ENCODE measurements around the gene NR0B2. TPM values are rescaled to one million over a fixed set of nuclear protein-coding genes. Genes with fewer than 3 reads are reported as not detected.

Gene NR0B2
- total RNA-seq, 1 experiment from 2014 or later = not detected

- BruUV-seq (replicated peaks) = no TSS peak
- 0 out of 2 replicates have a peak, but pooled peaks cover 11% of the 10 kb centered on the region for H3K79me2 ChIP-seq (ENCODE audit: low read depth)
- no peaks in the 10 kb centered on the region for H3K27me3 ChIP-seq (ENCODE audit: insufficient read depth, low read depth)
- H4K20me1 ChIP-seq (ENCODE audit: insufficient read depth) = no peaks in the 10 kb centered on the region; the same call in 1 of the 2 replicates
- H3F3A ChIP-seq (ENCODE audit: insufficient read depth, low read depth) = no peaks in the 10 kb centered on the region; the same call in 1 of the 2 replicates
- no peak overlapping the region for H3K27ac ChIP-seq
- no peak for DNase-seq
- no peak overlapping the region for H3K4me2 ChIP-seq
- ChIA-PET POLR2A (ENCODE audit: unreplicated experiment) (no interaction called here), CTCF (no interaction called here)
- H3K9me3 ChIP-seq (ENCODE audit: insufficient read depth, low read depth) = no peaks in the 10 kb centered on the region
- 0 out of 2 replicates have a peak, but pooled peaks cover 9% of the 10 kb centered on the region for H3K36me3 ChIP-seq (ENCODE audit: low read depth)
- no peak overlapping the region for H2AFZ ChIP-seq
- H3K9me2 ChIP-seq (ENCODE audit: insufficient read depth) = no peaks in the 10 kb centered on the region
- no peak overlapping the region for H3K4me3 ChIP-seq
- H3K4me1 ChIP-seq (replicated peaks; ENCODE audit: insufficient read depth) = no peaks in the 10 kb centered on the region
- intact Hi-C loops (cut with micrococcal nuclease; ENCODE audit: unreplicated experiment) = no loop called here
- no peak for TF ChIP-seq EZH2 (IDR thresholded peaks at IDR 0.05; ENCODE audit: low read depth)
These were observed 18.8 kb upstream of the NR0B2 start for GRCh38 chr1:26932531-26932930.

- no TSS peak for BruUV-seq (replicated peaks)
- no peak overlapping the region for H2AFZ ChIP-seq
- H3K27me3 ChIP-seq (ENCODE audit: insufficient read depth, low read depth) = no peaks in the 10 kb centered on the region
- intact Hi-C loops (cut with micrococcal nuclease; ENCODE audit: unreplicated experiment) = no loop called here
- peaks cover 19% of the 10 kb centered on the region; the same call in 1 of the 2 replicates for H3K36me3 ChIP-seq (ENCODE audit: low read depth)
- H3K4me3 ChIP-seq = no peak overlapping the region
- H3K4me2 ChIP-seq = peak overlapping the region; percentile 82; the same call in 1 of the 2 replicates
- CTCF ChIA-PET = interaction anchor here (0.6 kb wide), 1 partner anchor 109 kb away, joined by 3 read pairs; no protein-coding TSS in a partner anchor
- peaks cover 20% of the 10 kb centered on the region for H4K20me1 ChIP-seq (ENCODE audit: insufficient read depth)
- H3K4me1 ChIP-seq (replicated peaks; ENCODE audit: insufficient read depth) = peaks cover 12% of the 10 kb centered on the region
- no peak overlapping the region for H3K27ac ChIP-seq
- peaks cover 44% of the 10 kb centered on the region for H3K79me2 ChIP-seq (ENCODE audit: low read depth)
- H3K9me3 ChIP-seq (ENCODE audit: insufficient read depth, low read depth) = no peaks in the 10 kb centered on the region
- H3F3A ChIP-seq (ENCODE audit: insufficient read depth, low read depth) = no peaks in the 10 kb centered on the region
- POLR2A ChIA-PET (ENCODE audit: unreplicated experiment) = no interaction called here
- DNase-seq = no peak
- TF ChIP-seq EZH2 (IDR thresholded peaks at IDR 0.05; ENCODE audit: low read depth) (no peak), CTCF (conservative IDR thresholded peaks at IDR 0.05) (no peak)
- H3K9me2 ChIP-seq (ENCODE audit: insufficient read depth) = no peaks in the 10 kb centered on the region
These were observed 9.9 kb upstream of the NR0B2 start for GRCh38 chr1:26923711-26924110.

- peaks cover 14% of the 10 kb centered on the region; the same call in 1 of the 2 replicates for H3K36me3 ChIP-seq (ENCODE audit: low read depth)
- no peaks in the 10 kb centered on the region for H3K9me3 ChIP-seq (ENCODE audit: insufficient read depth, low read depth)
- H3K9me2 ChIP-seq (ENCODE audit: insufficient read depth) = no peaks in the 10 kb centered on the region
- H3K4me2 ChIP-seq = peak overlapping the region; percentile 82
- peaks cover 12% of the 10 kb centered on the region for H3K4me1 ChIP-seq (replicated peaks; ENCODE audit: insufficient read depth)
- H3K27ac ChIP-seq = no peak overlapping the region
- H4K20me1 ChIP-seq (ENCODE audit: insufficient read depth) = peaks cover 20% of the 10 kb centered on the region
- POLR2A ChIA-PET (ENCODE audit: unreplicated experiment) = no interaction called here
- H2AFZ ChIP-seq = no peak overlapping the region
- DNase-seq = peak in 1 of 2 experiments; percentile 52
- H3K27me3 ChIP-seq (ENCODE audit: insufficient read depth, low read depth) = no peaks in the 10 kb centered on the region
- intact Hi-C loops (cut with micrococcal nuclease; ENCODE audit: unreplicated experiment) = no loop called here
- no peaks in the 10 kb centered on the region for H3F3A ChIP-seq (ENCODE audit: insufficient read depth, low read depth)
- CTCF ChIA-PET = no interaction called here
- H3K4me3 ChIP-seq = peak overlapping the region; percentile 73; the same call in 1 of the 2 replicates
- peaks cover 42% of the 10 kb centered on the region for H3K79me2 ChIP-seq (ENCODE audit: low read depth)
- no peak for TF ChIP-seq EZH2 (IDR thresholded peaks at IDR 0.05; ENCODE audit: low read depth)
- TF ChIP-seq CTCF (conservative IDR thresholded peaks at IDR 0.05) = no peak
- BruUV-seq (replicated peaks) = no TSS peak
These were observed 9.1 kb upstream of the NR0B2 start for GRCh38 chr1:26922901-26923300.

- peaks cover 20% of the 10 kb centered on the region for H4K20me1 ChIP-seq (ENCODE audit: insufficient read depth)
- TF ChIP-seq CTCF (conservative IDR thresholded peaks at IDR 0.05) (no peak), EZH2 (IDR thresholded peaks at IDR 0.05; ENCODE audit: low read depth) (no peak)
- no peaks in the 10 kb centered on the region for H3K27me3 ChIP-seq (ENCODE audit: insufficient read depth, low read depth)
- H3K4me1 ChIP-seq (replicated peaks; ENCODE audit: insufficient read depth) = peaks cover 12% of the 10 kb centered on the region
- no peaks in the 10 kb centered on the region for H3K9me2 ChIP-seq (ENCODE audit: insufficient read depth)
- TSS peak; percentile 57 for BruUV-seq (replicated peaks)
- peak overlapping the region; percentile 73 for H3K4me3 ChIP-seq
- intact Hi-C loops (cut with micrococcal nuclease; ENCODE audit: unreplicated experiment) = no loop called here
- H3K27ac ChIP-seq = peak overlapping the region; percentile 53; the same call in 1 of the 2 replicates
- POLR2A ChIA-PET (ENCODE audit: unreplicated experiment) = no interaction called here
- no peaks in the 10 kb centered on the region for H3K9me3 ChIP-seq (ENCODE audit: insufficient read depth, low read depth)
- peaks cover 14% of the 10 kb centered on the region; the same call in 1 of the 2 replicates for H3K36me3 ChIP-seq (ENCODE audit: low read depth)
- peaks cover 42% of the 10 kb centered on the region for H3K79me2 ChIP-seq (ENCODE audit: low read depth)
- H3F3A ChIP-seq (ENCODE audit: insufficient read depth, low read depth) = no peaks in the 10 kb centered on the region
- no peak for DNase-seq
- H3K4me2 ChIP-seq = peak overlapping the region; percentile 82
- H2AFZ ChIP-seq = no peak overlapping the region; the same call in 1 of the 2 replicates
- CTCF ChIA-PET = no interaction called here
These were observed 8.6 kb upstream of the NR0B2 start for GRCh38 chr1:26922431-26922729.

Measured in PC-9 (cell line).